Kidney glomerular epithelial cell (primary cell): ENCODE data around the gene C4orf33.
"Not testable (repeated sequence)": the region's sequence is repeated elsewhere in the genome, so short reads cannot be mapped to it uniquely, and the experiment has no call there.

ENCODE experiments used
- DNase-seq: peaks from one replicate; lab custom pipeline; 2025; lab: John Stamatoyannopoulos, UW

The C4orf33 gene, protein sequence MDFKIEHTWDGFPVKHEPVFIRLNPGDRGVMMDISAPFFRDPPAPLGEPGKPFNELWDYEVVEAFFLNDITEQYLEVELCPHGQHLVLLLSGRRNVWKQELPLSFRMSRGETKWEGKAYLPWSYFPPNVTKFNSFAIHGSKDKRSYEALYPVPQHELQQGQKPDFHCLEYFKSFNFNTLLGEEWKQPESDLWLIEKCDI

DNA sequence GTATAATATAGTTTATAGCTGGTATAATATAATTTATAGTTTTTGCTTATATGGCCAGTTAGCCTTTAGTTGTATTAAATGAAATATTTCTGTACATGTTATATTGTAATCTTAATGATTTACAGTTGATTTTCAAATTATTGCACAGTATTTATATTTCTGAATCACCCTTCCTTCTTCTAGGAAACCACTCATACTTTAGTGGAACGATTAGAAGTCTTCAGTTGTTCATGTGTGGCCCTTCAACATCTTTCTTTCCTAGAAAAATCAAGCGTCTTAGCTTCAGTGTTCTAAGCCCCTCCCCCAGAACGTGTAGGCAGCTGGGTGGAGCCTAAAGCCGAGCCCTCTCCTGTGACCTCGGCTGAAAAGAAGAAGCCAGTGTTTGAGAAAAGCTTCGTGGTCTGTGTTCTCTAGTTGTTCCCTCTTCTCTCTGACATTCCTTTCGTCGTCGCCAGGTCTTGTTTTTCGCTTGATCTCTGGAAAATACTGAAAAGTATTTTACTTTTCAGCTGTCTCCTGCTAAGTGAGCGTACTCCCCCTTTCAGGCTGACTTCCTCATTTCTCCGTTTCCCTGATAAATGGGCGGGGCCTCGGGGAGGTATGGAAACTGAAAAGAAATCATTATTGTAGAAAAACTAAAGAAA, at the start of gene C4orf33:
Gene C4orf33 (plus strand): TSS at position 342 of the 644 bp plus-strand sequence. CDS start 6,459 bp downstream, outside the sequence.
- peak; percentile 91 for DNase-seq

DNA sequence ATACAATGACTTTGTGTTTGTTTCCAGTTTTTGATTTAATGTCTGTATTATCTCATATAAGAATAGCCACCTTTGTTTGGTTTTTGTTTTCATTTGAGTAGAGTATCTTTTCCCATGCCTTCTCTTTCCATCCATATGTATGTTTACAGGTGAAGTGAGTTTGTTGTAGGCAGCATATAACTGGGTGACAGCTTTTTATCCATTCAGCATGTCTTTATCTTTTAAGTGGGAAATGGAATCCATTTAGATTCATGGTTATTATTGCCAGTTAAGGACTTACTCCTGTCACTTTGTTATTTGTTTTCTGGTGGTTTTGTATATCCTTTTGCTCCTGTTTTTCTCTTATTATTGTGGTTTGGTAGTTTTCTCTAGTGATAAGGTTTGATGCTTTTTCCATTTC, 36.9 kb upstream of the C4orf33 start:
- no peak for DNase-seq

DNA sequence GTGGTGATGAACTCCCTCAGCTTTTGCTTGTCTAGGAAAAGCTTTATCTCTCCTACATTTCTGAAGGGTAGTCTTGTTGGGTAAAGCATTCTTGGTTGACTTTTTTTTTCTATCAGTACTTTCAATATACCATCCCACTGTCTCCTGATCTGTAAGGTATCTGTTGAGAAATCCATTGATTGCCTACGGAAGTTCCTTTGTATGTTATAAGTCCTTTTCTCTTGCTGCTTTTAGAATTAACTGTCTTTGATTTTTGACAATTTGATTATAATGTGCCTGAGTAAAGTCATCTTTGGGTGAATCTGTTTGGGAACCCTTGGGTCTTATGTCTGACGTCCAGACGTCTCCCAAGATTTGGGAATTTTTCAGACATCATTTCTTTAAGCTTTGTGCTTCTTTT, 33.4 kb upstream of the C4orf33 start:
- DNase-seq = no peak

DNA sequence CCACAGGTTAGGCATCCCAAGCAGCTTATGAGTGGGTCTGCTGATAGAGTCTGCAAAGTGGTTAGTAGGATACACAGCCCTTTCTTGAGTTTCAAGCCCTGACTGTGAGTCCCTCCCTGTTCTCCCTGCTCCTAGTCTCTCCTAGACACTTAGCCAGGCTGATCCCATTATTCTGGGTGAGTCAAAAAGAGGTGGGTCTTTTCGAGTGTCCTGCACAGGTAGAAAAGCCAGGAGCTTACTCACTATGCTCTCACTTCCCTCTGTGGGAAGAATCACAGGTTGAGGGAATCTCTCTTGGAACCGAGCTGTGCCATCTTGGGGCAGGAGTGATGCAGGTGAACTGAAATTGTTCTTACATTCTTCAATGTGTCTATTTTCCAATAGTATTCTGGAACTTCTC, 32.3 kb upstream of the C4orf33 start:
- DNase-seq = no peak

DNA sequence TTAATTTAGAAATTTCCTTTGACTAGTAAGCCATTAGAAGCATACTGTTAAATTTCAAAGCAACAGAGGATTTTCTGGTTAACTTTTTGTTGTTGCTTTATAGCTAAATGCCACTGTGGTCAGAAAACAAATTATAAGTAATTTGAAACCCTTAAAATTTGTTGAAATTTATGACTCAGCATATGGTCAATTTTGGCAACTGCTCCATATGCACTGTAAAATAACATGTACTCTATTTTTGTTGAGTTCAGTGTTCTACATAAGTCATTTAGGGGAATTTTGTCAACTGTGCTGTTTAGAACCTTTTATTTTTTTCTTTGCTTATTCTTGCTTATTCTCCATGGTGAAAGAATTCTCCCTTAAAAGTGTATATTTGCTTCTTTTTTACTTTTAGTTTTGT, 31.2 kb upstream of the C4orf33 start:
- no peak for DNase-seq

DNA sequence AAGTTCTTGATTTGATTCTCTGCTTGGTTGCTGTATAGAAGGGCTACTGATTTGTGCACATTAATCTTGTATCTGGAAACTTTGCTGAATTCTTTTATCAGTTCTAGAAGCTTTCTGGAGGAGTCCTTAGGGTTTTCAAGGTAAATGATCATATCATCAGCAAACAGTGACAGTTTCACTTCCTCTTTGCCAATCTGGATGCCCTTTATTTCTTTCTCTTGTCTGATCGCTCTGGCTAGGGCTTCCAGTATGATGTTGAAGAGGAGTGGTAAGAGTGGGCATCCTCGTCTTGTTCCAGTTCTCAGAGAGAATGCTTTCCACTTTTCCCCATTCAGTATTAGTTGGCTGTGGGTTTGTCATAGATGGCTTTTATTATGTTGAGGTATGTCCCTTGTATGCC, 26.4 kb upstream of the C4orf33 start:
- DNase-seq = not testable (repeated sequence)

DNA sequence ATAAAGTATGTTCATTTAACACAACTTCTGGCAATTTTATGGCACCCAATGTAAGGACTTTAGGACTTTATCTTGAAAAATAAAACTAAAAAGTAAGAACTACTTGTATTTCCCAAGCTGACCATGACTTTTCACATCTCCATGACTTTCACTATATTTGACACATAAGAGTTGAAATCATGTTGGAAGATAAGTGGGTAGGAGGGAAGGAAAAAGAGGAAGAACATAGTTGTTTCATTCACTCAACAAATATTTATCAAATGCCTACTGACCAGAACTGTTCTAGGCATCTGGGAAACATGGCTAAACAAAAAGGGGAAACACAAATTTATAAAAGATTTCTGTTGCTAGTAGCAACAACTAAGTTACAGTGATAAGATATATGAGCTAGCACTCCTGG, 18.6 kb upstream of the C4orf33 start:
- no peak for DNase-seq

DNA sequence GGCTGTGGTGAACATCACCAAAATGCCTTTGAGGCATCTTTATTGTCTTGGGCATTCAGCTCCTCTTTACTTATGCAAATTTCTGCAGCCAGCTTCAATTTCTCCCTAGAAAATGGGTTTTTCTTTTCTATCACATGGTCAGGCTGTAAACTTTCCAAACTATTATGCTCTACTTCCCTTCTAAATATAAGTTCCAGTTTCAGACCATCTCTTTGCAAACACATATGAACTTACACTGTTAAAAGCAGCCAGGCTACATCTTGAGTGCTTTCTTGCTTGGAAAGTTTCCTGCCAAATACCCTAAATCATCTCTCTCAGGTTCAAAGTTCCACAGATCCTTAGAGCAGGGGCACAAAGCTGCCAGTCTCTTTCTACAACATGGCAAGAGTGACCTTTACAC, 15.8 kb upstream of the C4orf33 start:
- DNase-seq = no peak

DNA sequence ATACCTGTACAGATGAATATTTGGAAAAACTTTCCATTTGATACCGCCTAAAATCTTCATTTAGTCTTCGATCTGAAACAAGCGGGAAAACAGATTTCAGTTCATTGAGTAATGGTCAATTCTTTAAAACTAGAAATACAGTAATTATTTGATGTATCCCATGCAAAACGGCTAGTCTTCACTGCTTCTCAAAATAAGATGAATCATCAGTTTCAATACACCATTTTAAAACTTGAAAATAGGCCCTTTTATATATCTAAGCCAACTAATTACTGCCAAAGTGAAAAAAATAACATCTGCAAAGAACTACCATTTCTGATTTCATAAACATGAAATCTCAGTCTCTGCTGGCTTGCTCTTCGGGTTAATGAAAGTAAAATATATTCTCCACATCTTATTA, 13.7 kb upstream of the C4orf33 start:
- DNase-seq = no peak

DNA sequence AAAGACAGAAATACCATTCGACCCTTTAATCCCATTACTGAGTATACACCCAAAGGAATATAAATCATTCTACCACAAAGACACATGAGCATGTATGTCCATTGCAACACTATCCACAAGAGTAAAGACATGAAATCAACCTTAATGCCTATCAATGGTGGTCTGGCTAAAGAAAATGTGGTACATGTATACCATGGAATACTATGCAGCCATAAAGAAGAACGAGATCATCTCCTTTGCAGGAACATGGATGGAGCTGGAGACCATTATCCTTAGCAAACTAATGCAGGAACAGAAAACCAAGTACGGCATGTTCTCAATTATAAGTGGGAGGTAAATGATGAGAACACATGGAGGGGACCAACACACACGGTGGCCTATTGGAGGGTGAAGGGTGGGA, 10.5 kb upstream of the C4orf33 start:
- DNase-seq = no peak

DNA sequence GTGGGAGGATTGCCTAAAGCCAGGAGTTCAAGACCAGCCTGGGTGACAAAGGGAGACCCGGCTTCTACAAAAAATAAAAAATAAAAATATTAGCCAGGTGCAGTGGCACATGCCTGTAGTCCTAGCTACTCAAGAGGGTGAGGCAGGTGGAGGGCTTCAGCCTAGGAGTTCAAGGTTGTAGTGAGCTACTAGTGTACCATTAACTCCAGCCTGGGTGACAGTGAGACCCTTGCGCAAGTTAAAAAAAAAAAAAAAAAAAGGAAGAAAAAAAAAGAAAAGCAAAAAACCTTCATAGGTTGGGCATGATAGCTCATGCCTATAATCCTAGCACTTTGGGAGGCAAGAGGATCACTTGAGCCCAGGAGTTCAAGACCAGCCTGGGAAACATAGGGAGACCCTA, 8.4 kb upstream of the C4orf33 start:
- DNase-seq = no peak

DNA sequence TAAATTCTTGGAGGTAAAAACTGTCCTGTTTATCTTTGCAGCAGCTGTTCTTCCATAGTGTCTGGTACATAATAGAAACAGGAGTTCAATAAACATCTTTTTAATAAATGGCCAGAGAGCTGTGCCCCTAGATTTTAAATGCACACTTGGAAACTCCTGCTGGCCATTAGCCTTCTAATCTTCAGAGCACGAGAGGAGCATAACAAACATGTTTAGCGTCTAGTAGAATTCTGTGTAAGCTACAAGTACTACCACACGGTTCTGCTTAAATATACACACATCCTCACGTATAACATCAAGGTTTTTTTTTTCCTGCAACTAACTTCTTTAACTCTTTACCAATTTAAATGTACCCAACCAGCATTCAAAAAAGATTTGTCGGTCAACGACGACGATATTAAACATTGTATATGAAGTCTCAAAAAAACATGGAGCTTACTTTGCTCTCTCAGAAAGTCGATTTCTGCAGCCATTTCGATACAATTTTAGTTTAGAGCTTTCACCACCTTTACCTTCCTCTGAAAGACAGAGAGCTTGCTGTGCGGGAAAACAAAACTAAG, 3.2 kb upstream of the C4orf33 start:
- no peak for DNase-seq

DNA sequence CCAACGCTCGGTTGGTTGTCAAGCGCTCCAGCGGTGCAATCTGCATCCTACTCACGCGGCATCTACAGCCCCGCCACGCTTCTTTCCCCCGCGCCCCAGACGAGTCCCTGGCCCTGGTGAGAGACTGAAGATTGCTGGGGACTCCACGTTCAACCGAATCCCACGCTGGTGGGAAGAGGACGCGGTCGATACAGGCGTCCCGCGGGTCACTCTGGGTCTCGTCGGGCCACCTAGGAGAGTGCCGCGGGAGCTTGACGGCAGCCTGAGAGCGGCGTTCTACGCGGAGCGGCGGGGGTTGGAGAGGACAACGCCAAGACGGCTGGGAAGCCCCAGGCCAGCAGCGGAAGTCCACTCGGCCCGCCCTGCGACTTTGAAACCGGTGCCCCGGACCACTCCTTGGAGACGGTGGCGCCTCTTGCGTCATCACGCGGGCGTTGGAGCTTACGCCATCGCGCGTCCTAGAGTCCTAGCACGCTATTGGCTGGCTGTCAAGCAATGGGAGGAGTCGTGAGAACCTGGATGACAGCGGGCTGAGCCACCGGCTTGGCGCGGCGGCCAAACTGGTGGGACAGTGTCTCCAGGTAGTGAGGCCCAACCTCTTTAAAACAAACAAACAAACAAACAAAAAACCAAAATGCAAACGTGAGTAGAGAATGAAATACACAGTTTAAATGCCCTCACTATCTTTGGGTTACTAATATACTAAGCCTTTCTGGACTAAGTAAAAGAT, 2.6 kb upstream of the C4orf33 start, which contains the start of gene SCLT1:
Gene SCLT1 (minus strand): TSS at position 349 of the 730 bp plus-strand sequence. CDS start 436 bp downstream, outside the sequence.
- DNase-seq = peak; percentile 96

DNA sequence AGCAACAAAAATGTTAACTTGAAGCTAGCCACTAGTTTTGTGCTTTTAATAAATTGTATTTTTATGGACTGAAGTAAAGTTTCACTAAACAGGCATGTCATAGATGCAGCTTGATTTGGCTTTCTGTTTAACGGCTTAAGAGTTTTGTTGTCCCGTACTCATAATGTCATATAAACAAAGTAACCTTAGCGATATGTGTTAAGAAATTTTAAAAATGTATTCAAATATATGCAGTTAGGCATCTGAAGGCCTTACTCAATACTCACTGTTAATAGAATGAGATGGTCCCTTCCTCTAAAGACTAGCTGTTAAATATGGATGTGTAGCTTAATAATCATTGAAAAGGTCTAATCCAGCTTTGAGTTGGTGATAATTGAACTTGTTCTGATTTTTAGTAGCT, 1.6 kb upstream of the C4orf33 start:
- no peak for DNase-seq

DNA sequence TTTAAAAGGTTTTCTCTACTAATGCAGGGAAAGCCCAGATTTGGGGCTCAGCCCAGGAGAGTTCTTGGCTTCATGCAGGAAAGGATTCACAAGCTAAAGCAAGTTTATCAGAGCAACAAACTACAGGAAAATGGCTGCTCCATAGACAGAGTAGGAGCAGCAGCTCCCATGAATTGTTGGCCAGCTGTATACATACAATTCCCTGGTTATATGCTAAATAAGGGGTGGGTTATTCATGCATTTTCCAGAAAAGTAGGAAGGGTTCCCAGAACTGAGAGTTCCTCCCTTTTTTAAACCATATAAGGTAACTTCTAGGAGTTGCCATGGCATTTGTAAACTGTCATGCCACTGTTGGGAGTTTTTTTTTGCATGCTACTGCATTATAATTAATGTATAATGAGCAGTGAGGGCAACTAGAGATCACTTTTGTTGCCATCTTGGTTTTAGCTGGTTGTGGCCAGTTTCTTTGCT, 2.6 kb downstream of the C4orf33 start:
- DNase-seq = no peak

DNA sequence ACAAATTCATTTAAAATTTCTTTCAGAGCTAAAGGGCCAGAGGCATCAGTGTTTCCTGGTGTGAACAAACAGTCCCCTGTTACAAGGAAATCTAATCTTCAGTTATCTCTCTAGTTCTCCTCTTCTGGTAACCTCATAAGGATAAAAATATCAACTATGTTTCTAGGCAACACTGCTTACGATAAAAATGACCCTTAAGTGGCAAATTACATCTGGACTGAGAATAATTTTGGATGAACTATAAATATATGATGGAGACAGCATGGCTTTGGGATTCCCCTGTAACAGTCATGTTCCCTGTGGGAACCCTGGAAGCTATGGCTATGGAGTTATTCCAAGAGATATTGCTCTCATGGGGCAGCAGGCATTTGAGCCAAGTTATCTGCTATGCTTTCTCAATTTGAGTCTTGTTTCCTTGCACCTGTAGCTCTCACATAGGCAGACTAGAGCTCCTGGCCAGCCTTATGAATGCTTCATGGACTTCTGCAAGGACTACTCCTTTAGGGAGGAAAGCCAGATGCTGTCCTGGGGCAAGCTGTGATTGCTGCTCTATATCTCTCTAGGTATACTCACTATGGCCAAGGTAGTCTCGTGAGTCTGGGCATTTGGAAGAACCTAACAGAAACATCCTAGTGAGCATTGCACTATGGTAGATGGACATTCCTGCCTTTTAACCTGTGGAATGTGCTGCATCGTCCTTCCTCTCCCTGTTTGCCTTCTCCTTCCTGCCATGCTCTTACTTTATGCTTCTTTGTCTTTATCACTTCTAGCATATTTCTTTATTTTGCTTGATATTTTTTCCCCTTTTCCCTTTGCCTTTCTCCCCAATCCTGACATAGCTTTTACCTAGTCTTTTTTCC, 14.2 kb downstream of the C4orf33 start:
- DNase-seq = no peak

DNA sequence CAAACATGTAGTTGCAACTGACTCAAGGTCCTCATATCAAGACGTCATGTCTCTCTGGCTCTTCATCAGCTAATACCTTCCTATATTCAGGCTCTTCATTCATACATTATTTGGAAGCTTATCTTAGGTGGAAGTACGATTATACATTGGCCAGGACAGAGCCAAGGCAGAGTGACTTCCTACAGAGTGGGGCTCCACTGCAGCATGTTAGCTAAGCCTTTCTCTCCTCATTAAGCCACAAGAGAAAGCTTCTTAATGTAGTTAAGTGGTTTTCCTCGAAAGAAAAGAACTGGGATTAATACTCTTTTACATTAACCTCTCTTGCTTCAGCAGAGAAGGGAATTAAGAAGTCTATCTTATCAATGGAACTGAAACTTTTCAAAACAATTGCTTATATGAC, 15.0 kb downstream of the C4orf33 start:
- DNase-seq = no peak

DNA sequence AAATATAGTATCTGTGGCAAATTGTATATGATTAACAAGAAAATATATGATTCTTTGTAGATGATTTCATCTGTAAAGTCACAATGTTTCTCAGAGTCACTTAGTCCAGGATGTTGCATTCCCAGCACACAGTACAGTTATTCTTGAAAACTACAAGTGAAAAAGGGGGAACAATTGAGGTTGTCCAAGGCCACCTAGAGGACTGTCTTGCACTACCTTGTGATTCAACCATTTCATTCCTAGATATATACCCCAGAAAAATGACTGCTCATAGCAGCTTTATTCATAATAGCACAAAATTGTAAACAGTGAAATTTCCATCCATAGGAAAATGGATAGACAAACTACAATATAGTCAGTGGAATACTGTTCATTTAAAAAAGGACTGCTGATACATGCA, 16.0 kb downstream of the C4orf33 start:
- DNase-seq = no peak

DNA sequence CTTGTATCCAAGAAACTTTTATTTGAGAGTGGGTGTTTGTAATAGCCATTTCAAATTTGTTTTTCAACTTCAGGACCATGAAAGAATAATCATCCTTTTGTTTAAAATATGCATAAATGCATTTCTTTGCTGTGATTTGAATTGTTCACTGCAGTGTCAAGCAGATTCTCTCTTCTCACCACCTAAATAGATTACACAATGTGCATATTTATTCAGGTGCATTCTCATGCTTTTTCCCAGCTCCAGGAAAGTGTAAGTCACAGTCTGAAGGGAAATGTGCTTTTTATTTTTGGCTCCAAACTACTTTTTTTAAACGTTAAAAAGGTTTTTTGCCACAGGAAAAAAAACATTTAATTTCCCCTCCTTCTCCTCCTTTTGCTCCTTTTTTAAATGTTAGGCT, 17.5 kb downstream of the C4orf33 start:
- DNase-seq = no peak

DNA sequence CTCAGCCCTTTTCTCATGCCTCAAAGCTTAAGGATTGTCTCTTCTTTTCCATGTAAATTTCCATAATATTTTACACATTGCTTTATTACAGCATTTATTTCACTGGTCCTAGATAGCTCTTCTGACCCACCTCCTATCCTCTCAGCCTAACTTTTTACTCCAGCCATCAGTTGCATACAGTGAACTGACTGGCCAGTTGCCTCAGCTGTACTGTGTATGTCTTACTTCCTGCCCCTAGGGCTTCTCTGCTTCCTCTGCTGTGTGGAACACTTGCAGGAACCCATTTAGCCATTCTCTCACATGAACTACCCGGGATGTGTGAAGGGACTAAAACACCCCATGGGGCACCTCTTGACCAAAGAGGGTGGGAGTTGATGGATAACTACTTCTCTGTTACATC, 18.0 kb downstream of the C4orf33 start:
- DNase-seq = no peak

DNA sequence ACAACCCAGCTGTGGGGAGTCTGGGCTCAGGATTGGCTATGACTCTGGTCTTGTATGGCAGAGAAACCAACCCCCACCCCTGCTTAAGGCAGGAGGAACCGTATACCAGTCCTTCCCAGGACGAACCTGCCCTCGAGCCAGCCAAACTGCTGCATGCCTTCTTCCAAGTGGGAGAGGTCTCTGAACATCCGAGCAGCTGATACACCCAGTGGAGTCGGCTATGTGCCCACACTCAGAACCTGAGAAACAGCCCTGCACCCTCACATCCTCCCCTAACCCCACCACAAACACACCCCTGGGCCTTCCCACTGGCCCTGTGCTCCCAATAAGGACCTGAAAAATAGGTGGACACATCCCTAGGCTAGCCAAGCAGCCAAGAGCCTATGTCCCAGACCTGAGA, 21.8 kb downstream of the C4orf33 start:
- DNase-seq = no peak

DNA sequence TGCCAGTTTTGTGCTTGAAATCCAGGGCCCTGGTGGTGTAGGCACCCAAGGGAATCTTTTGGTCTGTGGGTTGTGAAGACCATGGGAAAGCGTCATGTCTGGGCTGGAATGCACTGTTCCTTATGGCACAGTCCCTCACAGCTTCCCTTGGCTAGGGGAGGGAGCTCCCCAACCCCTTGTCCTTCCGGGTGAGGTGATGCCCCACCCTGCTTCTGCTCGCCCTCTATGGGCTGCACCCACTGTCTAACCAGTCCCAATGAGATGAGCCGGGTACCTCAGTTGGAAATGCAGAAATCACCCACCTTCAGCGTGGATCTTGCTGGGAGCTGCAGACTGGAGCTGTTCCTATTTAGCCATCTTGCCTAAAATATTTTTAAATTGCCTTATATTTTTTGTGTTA, 30.7 kb downstream of the C4orf33 start:
- DNase-seq = not testable (repeated sequence)
